Neural cell (in vitro differentiated cells): ENCODE measurements around the gene CNTNAP2. TPM values are rescaled to one million over a fixed set of nuclear protein-coding genes. Genes with fewer than 3 reads are reported as not detected.

Source experiments
- H2AFZ ChIP-seq: fragments of 200-600, 300-800 bp; sonication (generic), shearing (Covaris generic); 2 replicates; pipeline ENCODE4 v1.6.0; 2014; ENCODE audit warnings: low read depth, mild to moderate bottlenecking, antibody characterized with exemption, low read length, moderate library complexity
- H3F3A ChIP-seq: fragments of 200-600 bp; shearing (Covaris generic); 2 replicates; pipeline ENCODE4 v1.6.1; 2016; ENCODE audit warnings: mild to moderate bottlenecking, moderate library complexity, mixed read lengths, antibody characterized with exemption, low read length; ENCODE audit not compliant: insufficient read depth, poor library complexity, severe bottlenecking
- H3K27ac ChIP-seq: fragments of 200-600, 300-800 bp; sonication (generic), shearing (Covaris generic); 2 replicates; pipeline ENCODE4 v1.5.1; 2014; ENCODE audit warnings: mild to moderate bottlenecking, low read length, moderate library complexity
- H3K27me3 ChIP-seq: fragments of 300-800, 200-600 bp; sonication (generic), shearing (Covaris generic); 2 replicates; pipeline ENCODE4 v1.6.0; 2014; ENCODE audit warnings: mild to moderate bottlenecking, low read depth, low read length, moderate library complexity; ENCODE audit not compliant: insufficient read depth
- H3K36me3 ChIP-seq: fragments of 300-800, 200-600 bp; sonication (generic), shearing (Covaris generic); 2 replicates; pipeline ENCODE4 v1.5.1; 2014; ENCODE audit warnings: mild to moderate bottlenecking, antibody characterized with exemption, low read length, moderate library complexity; ENCODE audit not compliant: insufficient read depth
- H3K4me2 ChIP-seq: fragments of 300-800, 200-600 bp; sonication (generic), shearing (Covaris generic); 2 replicates; pipeline ENCODE4 v1.6.0; 2014; ENCODE audit warnings: mild to moderate bottlenecking, low read length
- H3K4me3 ChIP-seq: fragments of 300-800, 200-600 bp; sonication (generic), shearing (Covaris generic); 2 replicates; pipeline ENCODE4 v1.5.1; 2014; ENCODE audit warnings: mild to moderate bottlenecking, low read length, moderate library complexity
- H3K79me2 ChIP-seq: fragments of 200-600 bp; shearing (Covaris generic); replicated peaks from 2 replicates; pipeline ENCODE4 v1.6.0; 2014; ENCODE audit warnings: mild to moderate bottlenecking, low read length, moderate library complexity; ENCODE audit not compliant: insufficient read depth
- H3K9ac ChIP-seq: fragments of 300-800, 200-600 bp; sonication (generic), shearing (Covaris generic); 2 replicates; pipeline ENCODE4 v1.6.1; 2016; ENCODE audit warnings: mild to moderate bottlenecking, low read length, mixed read lengths
- H3K9me2 ChIP-seq: fragments of 200-600 bp; shearing (Covaris generic); 2 replicates; pipeline ENCODE4 v1.6.1; 2016; ENCODE audit warnings: mild to moderate bottlenecking, low read length, mixed read lengths; ENCODE audit not compliant: insufficient read depth
- H3K9me3 ChIP-seq: fragments of 200-600, 300-800 bp; sonication (generic), shearing (Covaris generic); 2 replicates; pipeline ENCODE4 v1.6.1; 2016; ENCODE audit warnings: mild to moderate bottlenecking, mixed run types, low read length, moderate library complexity, mixed read lengths
- H4K20me1 ChIP-seq: fragments of 200-600 bp; shearing (Covaris generic); 2 replicates; pipeline ENCODE4 v1.6.1; 2016; ENCODE audit warnings: mild to moderate bottlenecking, mixed run types; ENCODE audit not compliant: insufficient read depth
- EP300 ChIP-seq: fragments of 450-650 bp; conservative IDR thresholded peaks from 2 replicates; pipeline ENCODE4 v1.6.1; 2014; ENCODE audit warnings: antibody characterized with exemption, mild to moderate bottlenecking, moderate library complexity; ENCODE audit not compliant: poor library complexity, severe bottlenecking
- EZH2 ChIP-seq: fragments of 200-600, 300-800 bp; shearing (Covaris generic), sonication (generic); IDR thresholded peaks from 2 replicates; pipeline ENCODE4 v1.6.1; 2014; ENCODE audit warnings: antibody characterized with exemption, low read length, borderline replicate concordance, mild to moderate bottlenecking; ENCODE audit not compliant: insufficient read depth, poor library complexity, severe bottlenecking
- MXI1 ChIP-seq: fragments of 450-650 bp; conservative IDR thresholded peaks from 2 replicates; pipeline ENCODE4 v1.6.1; 2014; ENCODE audit warnings: antibody characterized with exemption, mild to moderate bottlenecking; ENCODE audit not compliant: poor library complexity, severe bottlenecking
- POLR2AphosphoS5 ChIP-seq: IDR thresholded peaks from 2 replicates; pipeline ENCODE4 v1.6.1; 2012
- RAD21 ChIP-seq: fragments of 450-650 bp; conservative IDR thresholded peaks from 2 replicates; pipeline ENCODE4 v1.6.1; 2014; ENCODE audit warnings: antibody characterized with exemption, mild to moderate bottlenecking, moderate library complexity
- SMC3 ChIP-seq: fragments of 450-650 bp; conservative IDR thresholded peaks from 2 replicates; pipeline ENCODE4 v1.6.1; 2014; ENCODE audit warnings: antibody characterized with exemption, mild to moderate bottlenecking, moderate library complexity; ENCODE audit not compliant: poor library complexity
- TAF1 ChIP-seq: IDR thresholded peaks from 2 replicates; pipeline ENCODE4 v1.6.1; 2012; ENCODE audit warnings: low read depth
- polyA plus RNA-seq: library from polyadenylated mRNA; depleted of rRNA; stranded (reverse); fragments of >200 nt; gene quantifications from 2 replicates; pipeline ENCODE4 v1.2.3, GENCODE V29; 2014
- TF ChIP-seq, protein P1 (sequence below): IDR thresholded peaks from 2 replicates; pipeline ENCODE4 v1.6.1; 2012; ENCODE audit warnings: borderline replicate concordance
- TF ChIP-seq, protein P2 (sequence below): fragments of 450-650 bp; IDR thresholded peaks from 2 replicates; pipeline ENCODE4 v1.5.1; 2014; ENCODE audit warnings: antibody characterized with exemption, mild to moderate bottlenecking, moderate library complexity; ENCODE audit not compliant: poor library complexity, severe bottlenecking

The CNTNAP2 gene
- polyA plus RNA-seq, 1 donor from 2014 or later: 276 TPM

DNA sequence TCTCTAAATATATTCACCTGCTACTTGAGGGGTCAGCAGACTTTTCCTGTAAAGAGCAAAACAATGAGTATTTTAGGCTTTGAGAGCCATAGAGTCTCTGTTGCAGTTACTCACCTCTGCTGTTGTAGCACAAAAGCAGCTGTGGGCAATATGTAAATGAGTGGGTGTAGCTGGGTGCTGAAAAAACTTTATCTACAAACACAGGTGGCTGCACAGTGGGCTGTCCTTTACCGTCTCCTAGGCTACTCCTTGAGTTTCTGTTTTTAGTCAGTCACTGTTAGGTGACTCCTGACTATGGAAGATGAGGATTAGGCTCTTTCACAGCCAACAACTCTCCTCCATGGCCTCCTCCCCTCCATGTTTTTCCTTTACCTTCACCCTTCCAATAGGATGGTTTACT, 2187.9 kb downstream of the CNTNAP2 start:
- no peak overlapping the region for H3K27ac ChIP-seq
- no peaks in the 10 kb centered on the region for H3K36me3 ChIP-seq
- H3K4me2 ChIP-seq: no peak overlapping the region
- no peak overlapping the region for H3K9ac ChIP-seq
- H3K9me3 ChIP-seq: no peaks in the 10 kb centered on the region
- H3K4me3 ChIP-seq: no peak overlapping the region
- H3F3A ChIP-seq: no peaks in the 10 kb centered on the region
- TF ChIP-seq SMC3: no peak
- TF ChIP-seq EP300: no peak
- TF ChIP-seq TAF1: no peak
- no peak for TF ChIP-seq POLR2AphosphoS5
- TF ChIP-seq, protein P1, sequence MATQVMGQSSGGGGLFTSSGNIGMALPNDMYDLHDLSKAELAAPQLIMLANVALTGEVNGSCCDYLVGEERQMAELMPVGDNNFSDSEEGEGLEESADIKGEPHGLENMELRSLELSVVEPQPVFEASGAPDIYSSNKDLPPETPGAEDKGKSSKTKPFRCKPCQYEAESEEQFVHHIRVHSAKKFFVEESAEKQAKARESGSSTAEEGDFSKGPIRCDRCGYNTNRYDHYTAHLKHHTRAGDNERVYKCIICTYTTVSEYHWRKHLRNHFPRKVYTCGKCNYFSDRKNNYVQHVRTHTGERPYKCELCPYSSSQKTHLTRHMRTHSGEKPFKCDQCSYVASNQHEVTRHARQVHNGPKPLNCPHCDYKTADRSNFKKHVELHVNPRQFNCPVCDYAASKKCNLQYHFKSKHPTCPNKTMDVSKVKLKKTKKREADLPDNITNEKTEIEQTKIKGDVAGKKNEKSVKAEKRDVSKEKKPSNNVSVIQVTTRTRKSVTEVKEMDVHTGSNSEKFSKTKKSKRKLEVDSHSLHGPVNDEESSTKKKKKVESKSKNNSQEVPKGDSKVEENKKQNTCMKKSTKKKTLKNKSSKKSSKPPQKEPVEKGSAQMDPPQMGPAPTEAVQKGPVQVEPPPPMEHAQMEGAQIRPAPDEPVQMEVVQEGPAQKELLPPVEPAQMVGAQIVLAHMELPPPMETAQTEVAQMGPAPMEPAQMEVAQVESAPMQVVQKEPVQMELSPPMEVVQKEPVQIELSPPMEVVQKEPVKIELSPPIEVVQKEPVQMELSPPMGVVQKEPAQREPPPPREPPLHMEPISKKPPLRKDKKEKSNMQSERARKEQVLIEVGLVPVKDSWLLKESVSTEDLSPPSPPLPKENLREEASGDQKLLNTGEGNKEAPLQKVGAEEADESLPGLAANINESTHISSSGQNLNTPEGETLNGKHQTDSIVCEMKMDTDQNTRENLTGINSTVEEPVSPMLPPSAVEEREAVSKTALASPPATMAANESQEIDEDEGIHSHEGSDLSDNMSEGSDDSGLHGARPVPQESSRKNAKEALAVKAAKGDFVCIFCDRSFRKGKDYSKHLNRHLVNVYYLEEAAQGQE: no peak
- TF ChIP-seq MXI1: no peak
- TF ChIP-seq RAD21: no peak
- TF ChIP-seq EZH2: no peak
- TF ChIP-seq, protein P2, sequence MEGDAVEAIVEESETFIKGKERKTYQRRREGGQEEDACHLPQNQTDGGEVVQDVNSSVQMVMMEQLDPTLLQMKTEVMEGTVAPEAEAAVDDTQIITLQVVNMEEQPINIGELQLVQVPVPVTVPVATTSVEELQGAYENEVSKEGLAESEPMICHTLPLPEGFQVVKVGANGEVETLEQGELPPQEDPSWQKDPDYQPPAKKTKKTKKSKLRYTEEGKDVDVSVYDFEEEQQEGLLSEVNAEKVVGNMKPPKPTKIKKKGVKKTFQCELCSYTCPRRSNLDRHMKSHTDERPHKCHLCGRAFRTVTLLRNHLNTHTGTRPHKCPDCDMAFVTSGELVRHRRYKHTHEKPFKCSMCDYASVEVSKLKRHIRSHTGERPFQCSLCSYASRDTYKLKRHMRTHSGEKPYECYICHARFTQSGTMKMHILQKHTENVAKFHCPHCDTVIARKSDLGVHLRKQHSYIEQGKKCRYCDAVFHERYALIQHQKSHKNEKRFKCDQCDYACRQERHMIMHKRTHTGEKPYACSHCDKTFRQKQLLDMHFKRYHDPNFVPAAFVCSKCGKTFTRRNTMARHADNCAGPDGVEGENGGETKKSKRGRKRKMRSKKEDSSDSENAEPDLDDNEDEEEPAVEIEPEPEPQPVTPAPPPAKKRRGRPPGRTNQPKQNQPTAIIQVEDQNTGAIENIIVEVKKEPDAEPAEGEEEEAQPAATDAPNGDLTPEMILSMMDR: no peak
- no peaks in the 10 kb centered on the region for H3K9me2 ChIP-seq
- no peak overlapping the region for H2AFZ ChIP-seq
- H4K20me1 ChIP-seq: no peaks in the 10 kb centered on the region
- H3K79me2 ChIP-seq: no peaks in the 10 kb centered on the region
- H3K27me3 ChIP-seq: no peaks in the 10 kb centered on the region

DNA sequence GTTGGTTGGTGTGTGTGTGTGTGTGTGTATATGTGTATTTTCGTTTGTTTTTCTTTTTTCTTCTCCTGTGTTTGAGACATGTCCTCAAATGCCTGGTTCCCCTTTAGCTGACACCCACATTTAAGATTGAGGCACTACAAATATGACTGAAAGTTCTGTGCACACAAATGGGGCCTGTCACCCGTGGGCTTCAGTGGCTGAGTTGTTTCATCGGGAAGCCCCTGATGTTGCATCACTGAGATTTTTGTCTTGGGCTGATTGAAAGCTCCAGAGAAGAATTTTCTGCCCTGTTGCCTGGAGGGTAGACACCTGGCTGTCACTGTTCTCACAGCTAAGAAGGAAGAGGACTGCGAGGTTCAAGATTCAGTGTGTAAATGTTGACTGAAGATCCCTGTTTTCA, 2190.2 kb downstream of the CNTNAP2 start:
- TF ChIP-seq SMC3 (no peak), MXI1 (no peak), POLR2AphosphoS5 (no peak), TAF1 (no peak), EP300 (no peak), EZH2 (no peak), RAD21 (no peak)
- TF ChIP-seq, protein P1: no peak
- TF ChIP-seq, protein P2: no peak
- no peak overlapping the region for H2AFZ ChIP-seq
- no peak overlapping the region for H3K27ac ChIP-seq

More for the DNA sequence above, 2190.2 kb downstream of the CNTNAP2 start:
- no peaks in the 10 kb centered on the region for H3K9me2 ChIP-seq
- no peak overlapping the region for H3K4me2 ChIP-seq
- no peaks in the 10 kb centered on the region for H3K9me3 ChIP-seq
- H3K27me3 ChIP-seq: no peaks in the 10 kb centered on the region
- H3K4me3 ChIP-seq: no peak overlapping the region
- H3F3A ChIP-seq: no peaks in the 10 kb centered on the region
- no peaks in the 10 kb centered on the region for H4K20me1 ChIP-seq
- no peak overlapping the region for H3K9ac ChIP-seq
- no peaks in the 10 kb centered on the region for H3K79me2 ChIP-seq
- no peaks in the 10 kb centered on the region for H3K36me3 ChIP-seq
